Smooth muscle cell (in vitro differentiated cells): Measurements from ENCODE around the gene ECI2. TPM values are rescaled to one million over a fixed set of nuclear protein-coding genes. Genes with fewer than 3 reads are reported as not detected.

Experiments
- DNase-seq: peaks from one replicate; lab custom pipeline; 2025; ENCODE audit not compliant: unreplicated experiment; lab: John Stamatoyannopoulos, UW
- H2AFZ ChIP-seq: fragments of 200-600 bp; sonication (generic); 2 replicates; pipeline ENCODE4 v1.6.0; 2016; ENCODE audit warnings: antibody characterized with exemption, low read depth, mild to moderate bottlenecking
- H3F3A ChIP-seq: fragments of 200-600 bp; sonication (generic); 2 replicates; pipeline ENCODE4 v1.6.0; 2017; ENCODE audit warnings: antibody characterized with exemption, low read depth
- H3K27ac ChIP-seq: fragments of 200-600 bp; sonication (generic); 2 replicates; pipeline ENCODE4 v1.5.1; 2016; ENCODE audit warnings: low read depth, mild to moderate bottlenecking
- H3K27me3 ChIP-seq: fragments of 200-600 bp; sonication (generic); 2 replicates; pipeline ENCODE4 v1.6.1; 2016; ENCODE audit warnings: low read depth, mild to moderate bottlenecking
- H3K36me3 ChIP-seq: fragments of 200-600 bp; sonication (generic); 2 replicates; pipeline ENCODE4 v1.5.1; 2016; ENCODE audit warnings: low read depth
- H3K4me1 ChIP-seq: fragments of 200-600 bp; sonication (generic); 2 replicates; pipeline ENCODE4 v1.5.1; 2016; ENCODE audit warnings: low read depth
- H3K4me2 ChIP-seq: fragments of 200-600 bp; sonication (generic); 2 replicates; pipeline ENCODE4 v1.6.0; 2016; ENCODE audit warnings: mild to moderate bottlenecking
- H3K4me3 ChIP-seq: fragments of 200-600 bp; sonication (generic); 2 replicates; pipeline ENCODE4 v1.5.1; 2016; ENCODE audit warnings: mild to moderate bottlenecking
- H3K79me2 ChIP-seq: fragments of 200-600 bp; sonication (generic); 2 replicates; pipeline ENCODE4 v1.6.0; 2016; ENCODE audit warnings: low read depth, mild to moderate bottlenecking
- H3K9ac ChIP-seq: fragments of 200-600 bp; sonication (generic); 2 replicates; pipeline ENCODE4 v1.6.0; 2016; ENCODE audit warnings: low read depth
- H3K9me3 ChIP-seq: fragments of 200-600 bp; sonication (generic); replicated peaks from 2 replicates; pipeline ENCODE4 v1.5.1; 2016; ENCODE audit warnings: low read depth
- H4K20me1 ChIP-seq: fragments of 200-600 bp; sonication (generic); 2 replicates; pipeline ENCODE4 v1.6.0; 2016; ENCODE audit warnings: low read depth
- CTCF ChIP-seq: fragments of 200-600 bp; sonication (generic); IDR thresholded peaks from 2 replicates; pipeline ENCODE4 v1.5.1; 2017; ENCODE audit warnings: borderline replicate concordance, mild to moderate bottlenecking, antibody characterized with exemption; ENCODE audit not compliant: insufficient read depth, poor library complexity, severe bottlenecking
- WGBS: methylation state at CpG from one replicate; pipeline ENCODE4 v1.1.7; 2016; ENCODE audit warnings: low lambda C conversion rate; 5-methylcytosine and 5-hydroxymethylcytosine counted together
- polyA plus RNA-seq: library from polyadenylated mRNA; unstranded; fragments of >200 nt; fragmentation: Nextera tagmentation; extraction: Ambion mirVana; gene quantifications from 2 replicates; pipeline ENCODE4 v1.2.1, GENCODE V29; 2016
- total RNA-seq: library from RNA; depleted of rRNA; stranded (reverse); fragments of >200 nt; gene quantifications from 2 replicates; pipeline ENCODE4 v1.2.3, GENCODE V29; 2014

The ECI2 gene
- total and polyA plus RNA-seq, 2 experiments from 2014 or later = 62.0 to 69.8 TPM

- TF ChIP-seq CTCF = no peak
- Histone ChIP-seq H3K4me2 (no peak overlapping the region), H3K79me2 (no peaks in the 10 kb centered on the region), H3K27me3 (no peaks in the 10 kb centered on the region), H2AFZ (no peak overlapping the region), H3K4me3 (no peak overlapping the region), H3K36me3 (no peaks in the 10 kb centered on the region), H3K9ac (no peak overlapping the region), H4K20me1 (no peaks in the 10 kb centered on the region), H3F3A (no peaks in the 10 kb centered on the region), H3K9me3 (no peaks in the 10 kb centered on the region), H3K4me1 (no peaks in the 10 kb centered on the region), H3K27ac (no peak overlapping the region)
- no peak for DNase-seq
- 98% methylated on average over 7 of the region's 7 CpGs for WGBS
Measured at GRCh38 chr6:4159491-4159890, 24.1 kb upstream of the ECI2 start.

- 87% methylated on average over 12 of the region's 12 CpGs for WGBS
- Histone ChIP-seq H4K20me1 (no peaks in the 10 kb centered on the region), H3K4me1 (no peaks in the 10 kb centered on the region), H3K9me3 (no peaks in the 10 kb centered on the region), H3F3A (no peaks in the 10 kb centered on the region), H3K9ac (no peak overlapping the region), H3K27ac (no peak overlapping the region), H3K36me3 (no peaks in the 10 kb centered on the region), H2AFZ (no peak overlapping the region), H3K4me3 (no peak overlapping the region), H3K79me2 (no peaks in the 10 kb centered on the region), H3K4me2 (no peak overlapping the region), H3K27me3 (no peaks in the 10 kb centered on the region)
- no peak for TF ChIP-seq CTCF
- no peak for DNase-seq
Measured at GRCh38 chr6:4157506-4157905, 22.1 kb upstream of the ECI2 start.

GRCh38 chr6:4155848-4156466, 20.6 kb upstream of the ECI2 start:
- H3F3A ChIP-seq = no peaks in the 10 kb centered on the region
- H4K20me1 ChIP-seq = no peaks in the 10 kb centered on the region
- no peaks in the 10 kb centered on the region for H3K4me1 ChIP-seq
- H3K79me2 ChIP-seq = no peaks in the 10 kb centered on the region
- TF ChIP-seq CTCF = peak; percentile 86
- H3K4me3 ChIP-seq = no peak overlapping the region
- H3K4me2 ChIP-seq = no peak overlapping the region
- H3K27ac ChIP-seq = no peak overlapping the region
- H3K9ac ChIP-seq = no peak overlapping the region
- H3K9me3 ChIP-seq = no peaks in the 10 kb centered on the region
- peak; percentile 19 for DNase-seq
- H3K27me3 ChIP-seq = no peaks in the 10 kb centered on the region
- no peak overlapping the region for H2AFZ ChIP-seq
- H3K36me3 ChIP-seq = no peaks in the 10 kb centered on the region
- 3% methylated on average over 6 of the region's 6 CpGs for WGBS

GRCh38 chr6:4153514-4153985, 18.2 kb upstream of the ECI2 start:
- Histone ChIP-seq H3K27me3 (no peaks in the 10 kb centered on the region), H3K9ac (no peak overlapping the region), H3K79me2 (no peaks in the 10 kb centered on the region), H4K20me1 (no peaks in the 10 kb centered on the region), H3K4me3 (no peak overlapping the region), H3K9me3 (no peaks in the 10 kb centered on the region), H3K27ac (no peak overlapping the region), H2AFZ (peak overlapping the region; percentile 17), H3K36me3 (no peaks in the 10 kb centered on the region), H3F3A (no peaks in the 10 kb centered on the region), H3K4me2 (no peak overlapping the region), H3K4me1 (no peaks in the 10 kb centered on the region)
- no peak for TF ChIP-seq CTCF
- 79% methylated on average over 6 of the region's 6 CpGs for WGBS
- no peak for DNase-seq
